PC-3 (cell line): ENCODE results near the gene DNHD1.

Source experiments
- CTCF ChIP-seq: fragments of 300-600 bp; sonication (generic); conservative IDR thresholded peaks from 2 replicates; pipeline ENCODE4 v1.5.1; 2017; ENCODE audit warnings: antibody characterized with exemption, low read depth, mild to moderate bottlenecking, low read length
- EZH2 ChIP-seq: fragments of 300-600 bp; sonication (generic); IDR thresholded peaks from one replicate; pipeline ENCODE4 v1.6.1; 2017; ENCODE audit warnings: antibody characterized with exemption, mild to moderate bottlenecking, low read length; ENCODE audit not compliant: unreplicated experiment

- no peak for TF ChIP-seq EZH2
- TF ChIP-seq CTCF: no peak
These were observed 113.5 kb downstream of the DNHD1 start for GRCh38 chr11:6610591-6610990.
